ENCODE data around the gene SNAI3. TPM values are rescaled to one million over a fixed set of nuclear protein-coding genes. Genes with fewer than 3 reads are reported as not detected.

Gene SNAI3
- total and polyA plus RNA-seq, 9 of the 15 experiments (the other 6 are each of a cell fraction or from before 2014, with no cell fraction given), result 0.04 to 4.1 (median 0.80) TPM; not detected in 1

- peak; percentile 92 for TF ChIP-seq TFAP4 (CRISPR knock-in tag; IDR thresholded peaks at IDR 0.05; ENCODE audit: borderline replicate concordance)
- TF ChIP-seq ZNF282 (CRISPR knock-in tag; IDR thresholded peaks at IDR 0.05), result no peak
- TF ChIP-seq KAT2B (IDR thresholded peaks at IDR 0.05; ENCODE audit: low read depth, low read length), result no peak
- TF ChIP-seq ZNF274 (IDR thresholded peaks at IDR 0.05; ENCODE audit: borderline replicate concordance, low read depth, low read length), result no peak
- TF ChIP-seq MAFK (IDR thresholded peaks at IDR 0.05; ENCODE audit: low read length), result no peak
- no peak for TF ChIP-seq NCOA2 (IDR thresholded peaks at IDR 0.05; ENCODE audit: partially characterized antibody in 2 of 2)
- TF ChIP-seq CXXC5 (CRISPR knock-in tag; IDR thresholded peaks at IDR 0.05), result peak; percentile 89
- no peak for TF ChIP-seq BMI1 (IDR thresholded peaks at IDR 0.05; ENCODE audit: low read length)
- TF ChIP-seq DDX20 (tag; IDR thresholded peaks at IDR 0.05; ENCODE audit: low read depth), result no peak
- TF ChIP-seq ZNF592 (IDR thresholded peaks at IDR 0.05), result peak; percentile 57; the same call in 1 of the 2 replicates
- no peak for TF ChIP-seq SIN3A (IDR thresholded peaks at IDR 0.05; ENCODE audit: borderline replicate concordance in 2 of 2, control insufficient read depth in 1 of 2, low read depth in 2 of 2, low read length in 2 of 2)
- TF ChIP-seq, protein P1, sequence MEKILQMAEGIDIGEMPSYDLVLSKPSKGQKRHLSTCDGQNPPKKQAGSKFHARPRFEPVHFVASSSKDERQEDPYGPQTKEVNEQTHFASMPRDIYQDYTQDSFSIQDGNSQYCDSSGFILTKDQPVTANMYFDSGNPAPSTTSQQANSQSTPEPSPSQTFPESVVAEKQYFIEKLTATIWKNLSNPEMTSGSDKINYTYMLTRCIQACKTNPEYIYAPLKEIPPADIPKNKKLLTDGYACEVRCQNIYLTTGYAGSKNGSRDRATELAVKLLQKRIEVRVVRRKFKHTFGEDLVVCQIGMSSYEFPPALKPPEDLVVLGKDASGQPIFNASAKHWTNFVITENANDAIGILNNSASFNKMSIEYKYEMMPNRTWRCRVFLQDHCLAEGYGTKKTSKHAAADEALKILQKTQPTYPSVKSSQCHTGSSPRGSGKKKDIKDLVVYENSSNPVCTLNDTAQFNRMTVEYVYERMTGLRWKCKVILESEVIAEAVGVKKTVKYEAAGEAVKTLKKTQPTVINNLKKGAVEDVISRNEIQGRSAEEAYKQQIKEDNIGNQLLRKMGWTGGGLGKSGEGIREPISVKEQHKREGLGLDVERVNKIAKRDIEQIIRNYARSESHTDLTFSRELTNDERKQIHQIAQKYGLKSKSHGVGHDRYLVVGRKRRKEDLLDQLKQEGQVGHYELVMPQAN (IDR thresholded peaks at IDR 0.05; ENCODE audit: borderline replicate concordance), result peak; percentile 65; the same call in 1 of the 2 replicates
- peak; percentile 95 for TF ChIP-seq CBFA2T2 (conservative IDR thresholded peaks at IDR 0.05)
- no peak for TF ChIP-seq FOS (IDR thresholded peaks at IDR 0.05; ENCODE audit: extremely low read depth, insufficient read length)
- TF ChIP-seq HSF4 (CRISPR knock-in tag; IDR thresholded peaks at IDR 0.05; ENCODE audit: borderline replicate concordance), result no peak
Measured at GRCh38 chr16:88688013-88688778, 1.9 kb upstream of the SNAI3 start (continued).

Data from K562 (cell line).